GM12872 (cell line): ENCODE results near the gene EEA1.

Source experiments
- TF ChIP-seq, protein P1 (sequence below): IDR thresholded peaks from 3 replicates; pipeline ENCODE4 v1.5.1; 2011; ENCODE audit warnings: low read depth, mild to moderate bottlenecking, low read length, moderate library complexity; ENCODE audit not compliant: insufficient read depth

Gene EEA1

DNA sequence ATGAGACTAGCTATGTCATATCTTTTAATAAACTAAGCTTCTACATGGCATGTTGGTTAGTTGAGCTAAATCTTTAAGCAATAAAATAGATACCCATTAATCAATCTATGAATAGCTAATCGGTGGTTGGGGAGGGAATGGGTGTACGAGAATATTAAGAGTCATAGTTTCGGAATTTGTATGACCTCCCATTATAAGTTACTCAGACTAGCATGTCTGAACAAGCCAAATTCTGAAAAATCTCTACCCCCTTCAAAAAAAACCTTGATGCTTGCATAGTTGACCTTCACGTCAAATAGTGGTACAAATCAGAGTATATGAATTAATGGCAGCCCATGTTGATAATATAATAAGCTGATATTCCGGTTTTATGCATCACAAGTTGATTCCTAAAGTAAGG lies 166.3 kb downstream of the EEA1 start:
- TF ChIP-seq, protein P1, sequence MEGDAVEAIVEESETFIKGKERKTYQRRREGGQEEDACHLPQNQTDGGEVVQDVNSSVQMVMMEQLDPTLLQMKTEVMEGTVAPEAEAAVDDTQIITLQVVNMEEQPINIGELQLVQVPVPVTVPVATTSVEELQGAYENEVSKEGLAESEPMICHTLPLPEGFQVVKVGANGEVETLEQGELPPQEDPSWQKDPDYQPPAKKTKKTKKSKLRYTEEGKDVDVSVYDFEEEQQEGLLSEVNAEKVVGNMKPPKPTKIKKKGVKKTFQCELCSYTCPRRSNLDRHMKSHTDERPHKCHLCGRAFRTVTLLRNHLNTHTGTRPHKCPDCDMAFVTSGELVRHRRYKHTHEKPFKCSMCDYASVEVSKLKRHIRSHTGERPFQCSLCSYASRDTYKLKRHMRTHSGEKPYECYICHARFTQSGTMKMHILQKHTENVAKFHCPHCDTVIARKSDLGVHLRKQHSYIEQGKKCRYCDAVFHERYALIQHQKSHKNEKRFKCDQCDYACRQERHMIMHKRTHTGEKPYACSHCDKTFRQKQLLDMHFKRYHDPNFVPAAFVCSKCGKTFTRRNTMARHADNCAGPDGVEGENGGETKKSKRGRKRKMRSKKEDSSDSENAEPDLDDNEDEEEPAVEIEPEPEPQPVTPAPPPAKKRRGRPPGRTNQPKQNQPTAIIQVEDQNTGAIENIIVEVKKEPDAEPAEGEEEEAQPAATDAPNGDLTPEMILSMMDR, result no peak

DNA sequence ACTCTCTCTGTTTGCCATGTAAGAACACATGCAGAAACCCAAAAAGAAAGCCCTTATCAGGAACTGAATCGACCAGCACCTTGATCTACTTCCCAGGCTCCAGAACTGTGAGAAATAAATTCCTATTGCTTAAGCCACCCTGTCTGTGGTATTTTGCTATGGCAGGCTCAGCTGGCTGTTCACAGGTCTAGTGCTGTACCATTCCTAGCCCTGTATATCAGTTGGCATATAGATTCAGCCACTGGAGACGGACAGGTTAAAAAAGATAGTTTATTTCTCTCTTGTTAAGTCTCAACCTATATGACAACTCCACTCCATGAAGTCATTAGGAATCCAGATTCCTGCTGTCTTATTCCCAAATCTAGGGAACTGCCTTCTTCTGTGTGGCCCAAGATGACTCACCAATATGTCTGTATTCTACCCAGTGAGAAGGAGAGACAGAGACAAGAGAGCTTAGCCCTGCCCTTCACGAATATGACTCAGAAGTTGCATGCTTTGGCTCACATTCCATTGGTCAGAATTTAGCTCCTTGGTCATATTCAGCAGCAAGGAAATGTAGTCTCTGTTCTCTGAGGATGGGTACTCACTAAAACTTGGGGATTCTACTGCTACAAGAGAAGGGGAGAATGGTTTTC lies 169.3 kb downstream of the EEA1 start:
- TF ChIP-seq, protein P1, result no peak

DNA sequence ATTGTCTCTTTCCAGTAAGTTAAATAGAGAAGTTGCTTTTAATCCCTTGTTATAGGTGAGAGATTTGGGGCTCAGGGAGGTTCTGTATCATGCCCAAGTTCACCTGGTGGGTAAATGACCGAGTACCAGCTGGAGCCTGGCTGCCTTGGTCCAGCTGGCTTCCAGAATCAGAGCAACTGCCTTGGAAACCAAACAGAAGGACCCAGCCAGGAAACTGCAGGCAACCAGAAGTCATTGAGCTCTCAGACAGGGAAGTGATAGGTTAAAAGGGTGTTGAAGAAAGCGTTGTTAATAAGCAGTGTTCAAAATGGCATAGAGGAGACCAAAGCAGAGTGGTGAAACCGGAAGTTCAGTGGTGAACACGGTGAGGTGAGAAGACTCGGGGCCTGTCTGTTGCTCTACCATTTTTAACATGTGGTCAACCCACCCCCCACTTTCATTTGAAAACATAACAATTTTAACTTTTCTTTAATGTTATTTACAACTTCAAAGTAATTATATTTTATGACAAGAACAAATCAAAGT lies 171.4 kb downstream of the EEA1 start:
- TF ChIP-seq, protein P1, result no peak

DNA sequence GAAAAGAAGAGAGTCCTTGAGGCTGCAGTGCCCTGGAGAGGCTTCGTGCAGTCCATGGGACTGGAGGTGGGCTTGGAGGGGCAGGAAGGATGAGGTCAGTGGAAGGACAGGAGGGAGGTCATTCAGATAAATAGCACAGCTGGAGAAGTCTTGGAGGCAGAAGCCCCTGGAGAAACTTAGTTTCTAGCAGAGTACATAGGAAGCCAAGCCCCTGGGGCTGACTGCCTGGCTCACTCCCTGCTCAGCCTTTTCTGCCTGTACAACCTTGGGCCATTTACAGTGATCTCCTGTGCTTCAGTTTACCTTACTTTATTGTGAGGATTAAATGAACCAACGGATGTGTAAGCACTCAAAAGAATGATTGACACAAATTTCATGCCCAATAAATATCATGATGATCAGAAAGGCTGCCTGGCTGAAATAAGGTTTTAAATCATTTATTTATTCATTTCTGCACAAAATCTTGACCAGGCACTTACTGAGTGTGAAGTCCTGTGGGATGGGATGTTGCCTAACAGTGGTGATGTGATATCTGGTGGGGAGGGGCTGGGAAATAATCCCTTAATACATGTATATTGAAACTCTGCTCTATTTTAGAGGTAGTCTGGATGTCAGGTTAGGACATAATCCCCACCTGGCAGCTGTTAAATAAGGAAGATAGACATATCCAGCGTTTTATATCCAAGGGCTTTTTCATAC lies 172.0 kb downstream of the EEA1 start:
- TF ChIP-seq, protein P1, result no peak

DNA sequence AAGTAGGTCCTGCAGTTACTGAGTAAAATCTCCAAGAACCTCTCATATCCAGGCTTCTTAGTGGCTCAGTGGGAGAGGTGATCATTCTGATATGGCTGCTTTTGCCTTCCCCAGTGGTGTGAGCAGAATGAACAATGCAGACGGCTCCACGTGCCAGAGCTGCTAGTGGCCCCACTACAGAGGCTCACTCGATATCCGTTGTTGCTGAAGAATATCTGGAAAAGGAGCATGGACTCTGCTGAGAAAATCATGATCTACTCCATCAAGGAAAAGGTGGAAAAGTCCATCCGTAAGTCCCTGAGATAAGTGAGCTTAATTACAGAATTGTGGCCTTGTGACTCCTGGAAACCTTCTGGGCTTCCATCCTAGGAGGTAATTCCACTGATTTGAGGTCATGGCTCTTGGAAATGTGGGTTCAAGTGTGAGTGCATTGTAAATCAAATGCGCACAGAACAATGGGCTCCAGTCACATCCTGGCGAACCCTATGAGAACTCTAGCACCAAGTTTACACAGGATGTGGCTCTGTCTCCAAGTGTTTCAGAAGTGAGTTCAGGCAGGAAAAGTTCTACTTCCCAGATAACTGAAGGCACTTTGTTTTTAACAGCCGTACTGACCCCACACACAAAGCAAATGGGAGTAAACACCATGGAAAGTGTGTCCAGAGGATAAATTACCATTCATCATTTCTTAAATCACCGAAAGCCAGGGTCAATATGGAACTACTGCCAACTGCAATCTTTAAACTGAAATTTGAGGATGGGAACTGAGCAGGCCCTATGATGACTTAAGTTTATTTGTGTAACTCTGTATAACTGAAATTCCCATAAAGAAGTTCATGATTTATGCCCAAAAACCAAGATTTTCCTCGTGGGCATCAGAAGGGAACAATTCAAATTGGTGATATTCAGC lies 174.9 kb downstream of the EEA1 start:
- TF ChIP-seq, protein P1, result no peak

DNA sequence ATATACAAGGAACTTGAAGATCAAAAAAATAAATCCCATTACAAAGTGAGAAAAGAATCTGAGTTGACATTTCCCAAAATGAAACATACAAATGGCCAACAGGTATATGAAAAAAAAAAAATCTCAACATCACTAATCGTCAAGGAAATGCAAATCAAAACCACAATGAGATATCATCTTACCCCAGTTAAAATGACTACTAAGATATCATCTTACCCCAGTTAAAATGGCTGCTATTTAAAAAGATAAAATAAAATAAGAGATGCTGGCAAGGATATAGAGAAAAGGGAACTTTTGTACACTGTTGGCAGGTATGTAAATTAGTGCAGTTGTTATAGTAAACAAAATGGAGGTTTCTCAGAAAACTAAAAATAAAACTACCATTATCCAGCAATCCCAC lies 181.9 kb downstream of the EEA1 start:
- TF ChIP-seq, protein P1, result no peak
